SK-N-SH treated with all-trans-retinoic acid at 6 μM for 48 hours (cell line): ENCODE results near the gene SIDT1.

Source experiments
- PATZ1 ChIP-seq: fragments of 250-450 bp; sonication (Bioruptor Pico); IDR thresholded peaks from 2 replicates; pipeline ENCODE4 v1.8.0; 2020; ENCODE audit warnings: mild to moderate bottlenecking, moderate library complexity, borderline replicate concordance
- PPARA ChIP-seq: fragments of 250-450 bp; sonication (Bioruptor Pico); IDR thresholded peaks from 2 replicates; pipeline ENCODE4 v1.5.0; 2020; ENCODE audit warnings: mild to moderate bottlenecking, borderline replicate concordance
- RARB ChIP-seq: fragments of 250-450 bp; sonication (Bioruptor Pico); IDR thresholded peaks from 2 replicates; pipeline ENCODE4 v1.8.0; 2021; ENCODE audit warnings: mild to moderate bottlenecking, moderate library complexity
- SNAI2 ChIP-seq: fragments of 250-450 bp; sonication (Bioruptor Pico); IDR thresholded peaks from 2 replicates; pipeline ENCODE4 v1.5.0; 2020; ENCODE audit warnings: mild to moderate bottlenecking, moderate library complexity

DNA sequence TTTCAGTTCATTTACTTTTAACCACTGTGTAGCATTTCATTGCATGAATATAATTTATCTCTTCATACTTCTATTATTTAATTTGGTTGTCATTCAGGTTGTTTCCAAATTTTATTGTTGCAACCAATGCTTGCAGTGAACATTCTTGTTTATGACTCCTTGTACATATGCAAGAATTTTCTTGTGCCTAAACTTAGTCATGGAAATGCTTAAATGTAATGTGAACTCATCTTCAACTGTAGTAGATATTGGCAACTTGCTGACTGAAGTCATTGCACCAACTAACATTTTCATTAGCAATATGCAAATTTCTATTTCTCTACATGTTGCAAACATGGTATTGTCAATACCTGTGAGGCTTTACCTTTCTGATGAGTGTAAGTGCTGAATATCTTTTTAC, 26.7 kb downstream of the SIDT1 start:
- TF ChIP-seq SNAI2 (CRISPR knock-in tag) (no peak), PATZ1 (CRISPR knock-in tag) (no peak), RARB (no peak), PPARA (CRISPR knock-in tag) (no peak)
